A549 (cell line): ENCODE measurements around the gene NDUFC1.

Source experiments
- CBX8 ChIP-seq: fragments of 200-600 bp; sonication (generic); IDR thresholded peaks from 2 replicates; pipeline ENCODE4 v1.6.1; 2016
- TF ChIP-seq, protein P1 (sequence below): IDR thresholded peaks from 2 replicates; pipeline ENCODE4 v1.6.1; 2012
- TF ChIP-seq, protein P2 (sequence below): fragments of 450-650 bp; IDR thresholded peaks from 2 replicates; pipeline ENCODE4 v1.6.1; 2014; ENCODE audit warnings: antibody characterized with exemption
- TF ChIP-seq, protein P3 (sequence below): fragments of >200 bp; sonication (Bioruptor Twin); formaldehyde crosslinking; IDR thresholded peaks from 3 replicates; pipeline ENCODE4 v1.5.1; 2016

DNA sequence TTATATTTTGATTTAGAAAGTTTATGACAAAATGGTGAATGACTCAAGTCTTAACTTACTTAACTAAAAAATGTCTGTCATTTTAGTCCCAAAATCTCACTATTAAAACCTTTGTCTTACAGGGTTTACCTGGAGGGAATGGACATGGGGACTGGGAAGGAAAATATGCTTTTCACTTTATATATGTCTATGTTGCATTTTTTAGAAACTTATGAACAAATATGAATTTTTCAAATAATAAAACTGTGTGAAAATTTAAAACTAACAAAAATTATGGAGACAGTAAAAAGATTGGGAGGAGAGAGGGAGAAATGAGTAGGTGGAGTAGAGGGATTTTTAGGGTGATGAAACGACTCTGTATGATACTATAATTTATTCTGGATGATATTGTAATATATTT lies 28.4 kb downstream of the NDUFC1 start:
- TF ChIP-seq, protein P1, sequence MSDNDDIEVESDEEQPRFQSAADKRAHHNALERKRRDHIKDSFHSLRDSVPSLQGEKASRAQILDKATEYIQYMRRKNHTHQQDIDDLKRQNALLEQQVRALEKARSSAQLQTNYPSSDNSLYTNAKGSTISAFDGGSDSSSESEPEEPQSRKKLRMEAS = no peak
- TF ChIP-seq, protein P2, sequence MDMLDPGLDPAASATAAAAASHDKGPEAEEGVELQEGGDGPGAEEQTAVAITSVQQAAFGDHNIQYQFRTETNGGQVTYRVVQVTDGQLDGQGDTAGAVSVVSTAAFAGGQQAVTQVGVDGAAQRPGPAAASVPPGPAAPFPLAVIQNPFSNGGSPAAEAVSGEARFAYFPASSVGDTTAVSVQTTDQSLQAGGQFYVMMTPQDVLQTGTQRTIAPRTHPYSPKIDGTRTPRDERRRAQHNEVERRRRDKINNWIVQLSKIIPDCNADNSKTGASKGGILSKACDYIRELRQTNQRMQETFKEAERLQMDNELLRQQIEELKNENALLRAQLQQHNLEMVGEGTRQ = no peak
- no peak for TF ChIP-seq CBX8
- TF ChIP-seq, protein P3, sequence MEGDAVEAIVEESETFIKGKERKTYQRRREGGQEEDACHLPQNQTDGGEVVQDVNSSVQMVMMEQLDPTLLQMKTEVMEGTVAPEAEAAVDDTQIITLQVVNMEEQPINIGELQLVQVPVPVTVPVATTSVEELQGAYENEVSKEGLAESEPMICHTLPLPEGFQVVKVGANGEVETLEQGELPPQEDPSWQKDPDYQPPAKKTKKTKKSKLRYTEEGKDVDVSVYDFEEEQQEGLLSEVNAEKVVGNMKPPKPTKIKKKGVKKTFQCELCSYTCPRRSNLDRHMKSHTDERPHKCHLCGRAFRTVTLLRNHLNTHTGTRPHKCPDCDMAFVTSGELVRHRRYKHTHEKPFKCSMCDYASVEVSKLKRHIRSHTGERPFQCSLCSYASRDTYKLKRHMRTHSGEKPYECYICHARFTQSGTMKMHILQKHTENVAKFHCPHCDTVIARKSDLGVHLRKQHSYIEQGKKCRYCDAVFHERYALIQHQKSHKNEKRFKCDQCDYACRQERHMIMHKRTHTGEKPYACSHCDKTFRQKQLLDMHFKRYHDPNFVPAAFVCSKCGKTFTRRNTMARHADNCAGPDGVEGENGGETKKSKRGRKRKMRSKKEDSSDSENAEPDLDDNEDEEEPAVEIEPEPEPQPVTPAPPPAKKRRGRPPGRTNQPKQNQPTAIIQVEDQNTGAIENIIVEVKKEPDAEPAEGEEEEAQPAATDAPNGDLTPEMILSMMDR = no peak
